HUES64 (cell line): ENCODE results near the gene GPC6.

Experiments
- H3K27ac ChIP-seq: 2 replicates; pipeline ENCODE4 v1.7.0; 2013; ENCODE audit warnings: low read depth, low read length, inconsistent platforms
- H3K27me3 ChIP-seq: 2 replicates; pipeline ENCODE4 v1.6.1; 2013; ENCODE audit warnings: mild to moderate bottlenecking, low read length; ENCODE audit not compliant: insufficient read depth
- H3K36me3 ChIP-seq: 2 replicates; pipeline ENCODE4 v1.6.1; 2013; ENCODE audit warnings: mild to moderate bottlenecking, low read length; ENCODE audit not compliant: insufficient read depth
- H3K4me1 ChIP-seq: 2 replicates; pipeline ENCODE4 v1.6.1; 2013; ENCODE audit warnings: mild to moderate bottlenecking, low read length, moderate library complexity; ENCODE audit not compliant: insufficient read depth
- H3K4me3 ChIP-seq: 2 replicates; pipeline ENCODE4 v1.5.1; 2013; ENCODE audit warnings: mild to moderate bottlenecking, low read length, moderate library complexity
- H3K9ac ChIP-seq: 2 replicates; pipeline ENCODE4 v1.6.1; 2013; ENCODE audit warnings: mild to moderate bottlenecking, low read depth, low read length
- H3K9me3 ChIP-seq: 2 replicates; pipeline ENCODE4 v1.6.1; 2013; ENCODE audit warnings: low read depth, low read length; ENCODE audit not compliant: insufficient read depth
- WGBS: fragments of 150-250, 120-280 bp; methylation state at CpG from one replicate; pipeline ENCODE4 v1.1.7; 2013; ENCODE audit warnings: missing lambda C conversion rate; 5-methylcytosine and 5-hydroxymethylcytosine counted together

The GPC6 gene

GRCh38 chr13:93744033-93744432 lies 517.4 kb downstream of the GPC6 start:
- WGBS = 89% methylated on average over 5 of the region's 5 CpGs
- Histone ChIP-seq H3K27me3 (no peaks in the 10 kb centered on the region), H3K4me3 (no peak overlapping the region), H3K4me1 (peaks cover 9% of the 10 kb centered on the region; the same call in 1 of the 2 replicates), H3K9ac (no peak overlapping the region), H3K27ac (no peak overlapping the region), H3K36me3 (no peaks in the 10 kb centered on the region), H3K9me3 (no peaks in the 10 kb centered on the region)

- WGBS = 56% methylated on average over 1 of the region's 1 CpG
- no peak overlapping the region for H3K4me3 ChIP-seq
- H3K4me1 ChIP-seq = peaks cover 9% of the 10 kb centered on the region; the same call in 1 of the 2 replicates
- H3K27me3 ChIP-seq = no peaks in the 10 kb centered on the region
- H3K36me3 ChIP-seq = no peaks in the 10 kb centered on the region
- H3K27ac ChIP-seq = no peak overlapping the region
- no peaks in the 10 kb centered on the region for H3K9me3 ChIP-seq
- H3K9ac ChIP-seq = no peak overlapping the region
Observed at GRCh38 chr13:93744886-93745285, 518.3 kb downstream of the GPC6 start.

- 98% methylated on average over 2 of the region's 2 CpGs for WGBS
- no peaks in the 10 kb centered on the region for H3K27me3 ChIP-seq
Observed at GRCh38 chr13:93745884-93746283, 519.3 kb downstream of the GPC6 start.

GRCh38 chr13:93746589-93746988 lies 520.0 kb downstream of the GPC6 start:
- Histone ChIP-seq H3K4me3 (no peak overlapping the region), H3K9me3 (no peaks in the 10 kb centered on the region), H3K9ac (no peak overlapping the region), H3K27me3 (no peaks in the 10 kb centered on the region), H3K36me3 (no peaks in the 10 kb centered on the region), H3K4me1 (peaks cover 14% of the 10 kb centered on the region; the same call in 1 of the 2 replicates), H3K27ac (no peak overlapping the region)
- WGBS = 92% methylated on average over 1 of the region's 1 CpG

More at GRCh38 chr13:93745884-93746283, 519.3 kb downstream of the GPC6 start:
- Histone ChIP-seq H3K9ac (no peak overlapping the region), H3K9me3 (no peaks in the 10 kb centered on the region), H3K27ac (no peak overlapping the region), H3K36me3 (no peaks in the 10 kb centered on the region), H3K4me3 (no peak overlapping the region), H3K4me1 (peaks cover 12% of the 10 kb centered on the region; the same call in 1 of the 2 replicates)

GRCh38 chr13:93750676-93751075 lies 524.1 kb downstream of the GPC6 start:
- Histone ChIP-seq H3K9me3 (no peaks in the 10 kb centered on the region), H3K4me3 (no peak overlapping the region), H3K27me3 (no peaks in the 10 kb centered on the region), H3K9ac (no peak overlapping the region), H3K36me3 (no peaks in the 10 kb centered on the region), H3K4me1 (peaks cover 5% of the 10 kb centered on the region; the same call in 1 of the 2 replicates), H3K27ac (no peak overlapping the region)
- WGBS = 96% methylated on average over 4 of the region's 4 CpGs

- Histone ChIP-seq H3K27ac (no peak overlapping the region), H3K9ac (no peak overlapping the region), H3K27me3 (no peaks in the 10 kb centered on the region), H3K4me3 (no peak overlapping the region), H3K9me3 (no peaks in the 10 kb centered on the region), H3K36me3 (no peaks in the 10 kb centered on the region), H3K4me1 (peaks cover 5% of the 10 kb centered on the region; the same call in 1 of the 2 replicates)
Observed at GRCh38 chr13:93751117-93751516, 524.5 kb downstream of the GPC6 start.

GRCh38 chr13:93752541-93752940 lies 525.9 kb downstream of the GPC6 start:
- Histone ChIP-seq H3K4me3 (no peak overlapping the region), H3K4me1 (peaks cover 5% of the 10 kb centered on the region; the same call in 1 of the 2 replicates), H3K27me3 (no peaks in the 10 kb centered on the region), H3K9ac (no peak overlapping the region), H3K9me3 (no peaks in the 10 kb centered on the region), H3K36me3 (no peaks in the 10 kb centered on the region), H3K27ac (no peak overlapping the region)
- 94% methylated on average over 4 of the region's 4 CpGs for WGBS

GRCh38 chr13:93753639-93754038 lies 527.0 kb downstream of the GPC6 start:
- H3K36me3 ChIP-seq = no peaks in the 10 kb centered on the region
- H3K9me3 ChIP-seq = no peaks in the 10 kb centered on the region
- H3K9ac ChIP-seq = no peak overlapping the region
- no peak overlapping the region for H3K27ac ChIP-seq
- H3K4me3 ChIP-seq = no peak overlapping the region
- peaks cover 10% of the 10 kb centered on the region for H3K4me1 ChIP-seq
- no peaks in the 10 kb centered on the region for H3K27me3 ChIP-seq

GRCh38 chr13:93755341-93755740 lies 528.7 kb downstream of the GPC6 start:
- no peaks in the 10 kb centered on the region for H3K27me3 ChIP-seq
- H3K27ac ChIP-seq = no peak overlapping the region
- H3K4me3 ChIP-seq = no peak overlapping the region
- no peak overlapping the region for H3K9ac ChIP-seq
- no peaks in the 10 kb centered on the region for H3K36me3 ChIP-seq
- peaks cover 16% of the 10 kb centered on the region for H3K4me1 ChIP-seq
- no peaks in the 10 kb centered on the region for H3K9me3 ChIP-seq
- WGBS = 29% methylated on average over 1 of the region's 1 CpG

- H3K4me1 ChIP-seq = peaks cover 11% of the 10 kb centered on the region
- WGBS = 100% methylated on average over 1 of the region's 1 CpG
- H3K36me3 ChIP-seq = no peaks in the 10 kb centered on the region
- no peak overlapping the region for H3K27ac ChIP-seq
- H3K27me3 ChIP-seq = no peaks in the 10 kb centered on the region
- H3K9me3 ChIP-seq = peaks cover 2% of the 10 kb centered on the region
- no peak overlapping the region for H3K4me3 ChIP-seq
- no peak overlapping the region for H3K9ac ChIP-seq
Observed at GRCh38 chr13:93758575-93758974, 532.0 kb downstream of the GPC6 start.

GRCh38 chr13:93762708-93763426 lies 536.3 kb downstream of the GPC6 start:
- Histone ChIP-seq H3K27ac (no peak overlapping the region), H3K9me3 (peaks cover 5% of the 10 kb centered on the region), H3K27me3 (no peaks in the 10 kb centered on the region), H3K36me3 (no peaks in the 10 kb centered on the region), H3K4me1 (peaks cover 11% of the 10 kb centered on the region), H3K9ac (no peak overlapping the region), H3K4me3 (no peak overlapping the region)
- WGBS = 98% methylated on average over 6 of the region's 6 CpGs

- Histone ChIP-seq H3K27me3 (no peaks in the 10 kb centered on the region), H3K9ac (no peak overlapping the region), H3K9me3 (peaks cover 5% of the 10 kb centered on the region), H3K27ac (no peak overlapping the region), H3K4me3 (no peak overlapping the region), H3K4me1 (no peaks in the 10 kb centered on the region), H3K36me3 (no peaks in the 10 kb centered on the region)
- WGBS = no CpG with 5 or more reads among the region's 2 CpGs
Observed at GRCh38 chr13:93765062-93765461, 538.5 kb downstream of the GPC6 start.
